Loucy (cell line): Measurements from ENCODE around the gene MRPL28.

Experiments
- CTCF ChIP-seq: fragments of 200-600 bp; sonication (generic); conservative IDR thresholded peaks from 2 replicates; pipeline ENCODE4 v1.5.1; 2014; ENCODE audit warnings: mild to moderate bottlenecking, antibody characterized with exemption, low read length
- EZH2phosphoT487 ChIP-seq: fragments of 200-600 bp; IDR thresholded peaks from 2 replicates; pipeline ENCODE4 v1.6.1; 2018; ENCODE audit warnings: antibody characterized with exemption, mild to moderate bottlenecking, moderate library complexity, borderline replicate concordance

- no peak for TF ChIP-seq CTCF
- no peak for TF ChIP-seq EZH2phosphoT487
Observed at GRCh38 chr16:339680-340079, 30.7 kb downstream of the MRPL28 start.
